NT2/D1 (cell line): ENCODE results near the gene ZNF606.
A peak's percentile ranks its signal among the peaks of the same experiment; 100 is the strongest.

Experiments used
- DNase-seq: peaks from one replicate; pipeline ENCODE4 v3.0.0-alpha.2; 2011; ENCODE audit warnings: low read depth, low spot score
- H3K27me3 ChIP-seq: 2 replicates; pipeline ENCODE4 v1.6.0; 2011; ENCODE audit warnings: mild to moderate bottlenecking; ENCODE audit not compliant: insufficient read length, insufficient read depth
- H3K36me3 ChIP-seq: 2 replicates; pipeline ENCODE4 v1.6.1; 2011; ENCODE audit warnings: mild to moderate bottlenecking, low read length, mixed read lengths; ENCODE audit not compliant: insufficient read depth, insufficient read length
- H3K4me1 ChIP-seq: 2 replicates; pipeline ENCODE4 v1.5.1; 2011; ENCODE audit not compliant: insufficient read depth, insufficient read length
- H3K4me3 ChIP-seq: 2 replicates; pipeline ENCODE4 v1.5.1; 2011; ENCODE audit warnings: low read depth; ENCODE audit not compliant: insufficient read length
- H3K9ac ChIP-seq: 2 replicates; pipeline ENCODE4 v1.6.0; 2011; ENCODE audit warnings: low read depth; ENCODE audit not compliant: insufficient read length
- H3K9me3 ChIP-seq: 2 replicates; pipeline ENCODE4 v1.5.1; 2011; ENCODE audit warnings: mild to moderate bottlenecking, low read length; ENCODE audit not compliant: insufficient read depth
- SUZ12 ChIP-seq: IDR thresholded peaks from 2 replicates; pipeline ENCODE4 v1.6.1; 2011; ENCODE audit not compliant: insufficient read length, insufficient read depth; ENCODE audit errors: extremely low read depth
- YY1 ChIP-seq: IDR thresholded peaks from 2 replicates; pipeline ENCODE4 v1.6.1; 2011; ENCODE audit not compliant: insufficient read length, insufficient read depth
- ZNF274 ChIP-seq: IDR thresholded peaks from 2 replicates; pipeline ENCODE4 v1.6.1; 2011; ENCODE audit warnings: mild to moderate bottlenecking, low read depth, low read length

Gene ZNF606

DNA sequence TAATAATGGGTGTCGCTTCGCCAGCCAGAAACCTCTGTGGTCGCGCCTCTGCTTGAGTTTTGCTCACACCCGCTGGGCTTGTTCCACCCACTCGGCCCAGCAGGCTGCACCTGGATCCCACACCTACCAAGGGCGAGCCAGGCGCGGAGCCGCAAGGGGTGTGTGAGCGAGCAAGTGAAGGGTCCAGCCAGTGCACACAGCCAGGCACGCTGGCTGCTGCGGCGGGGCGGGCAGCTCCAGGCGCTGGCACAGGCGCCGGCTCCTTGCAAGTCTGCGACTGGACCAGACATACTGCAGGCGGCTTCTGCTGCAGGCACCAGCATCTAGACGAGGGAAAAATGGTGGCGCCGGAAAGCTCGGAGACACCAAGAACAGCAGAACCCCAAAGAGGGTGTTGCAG, 53.3 kb downstream of the ZNF606 start:
- peaks cover 13% of the 10 kb centered on the region for H3K36me3 ChIP-seq
- TF ChIP-seq ZNF274 (no peak), YY1 (no peak), SUZ12 (no peak)
- H3K27me3 ChIP-seq: no peaks in the 10 kb centered on the region
- no peaks in the 10 kb centered on the region for H3K9me3 ChIP-seq
- no peaks in the 10 kb centered on the region for H3K4me1 ChIP-seq
- DNase-seq: no peak
- no peak overlapping the region for H3K9ac ChIP-seq
- no peak overlapping the region for H3K4me3 ChIP-seq

DNA sequence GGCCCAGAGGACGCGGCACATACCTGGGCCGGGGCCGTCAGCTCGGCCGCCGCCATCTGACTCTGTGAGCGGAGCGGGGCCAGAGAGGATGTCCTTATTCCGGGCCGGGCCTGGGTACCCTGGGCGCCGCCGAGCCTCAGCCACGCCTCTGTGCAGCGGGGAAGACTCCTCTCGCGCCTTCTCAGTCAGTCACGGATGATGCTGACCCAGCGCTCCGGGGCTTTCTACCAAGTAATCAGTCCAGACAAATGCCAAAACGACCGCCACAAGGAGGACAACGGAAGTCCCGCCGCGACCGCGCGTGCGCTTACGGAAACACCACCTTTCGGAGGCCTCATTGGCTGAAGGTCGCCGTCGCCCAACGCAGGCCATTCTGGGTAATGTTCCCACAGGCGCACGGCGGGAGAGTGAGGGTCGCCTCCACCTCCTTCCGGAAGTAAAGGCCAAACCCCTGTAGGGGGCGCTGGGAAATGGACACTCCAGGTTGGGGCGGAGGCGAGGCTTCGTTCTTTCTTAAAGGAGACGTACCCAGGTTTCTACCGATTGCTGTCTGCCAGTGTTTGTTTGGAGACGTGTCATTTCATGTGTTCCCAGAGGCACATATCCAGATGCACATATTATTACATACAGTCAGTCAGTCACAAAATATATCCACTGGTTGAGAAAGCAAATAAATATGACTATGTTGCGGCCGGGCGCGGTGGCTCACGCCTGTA, 55.0 kb downstream of the ZNF606 start, which contains the start of gene ZNF256:
ZNF256 (minus strand) TSS at position 288 of the 716 bp plus-strand sequence; CDS start at position 56, 232 bp downstream.
- Histone ChIP-seq H3K9ac (peak within 1 kb of the TSS; percentile 93), H3K36me3 (peaks cover 30% of the 10 kb centered on the region), H3K4me3 (peak within 1 kb of the TSS; percentile 98), H3K9me3 (no peaks in the 10 kb centered on the region), H3K27me3 (no peaks in the 10 kb centered on the region), H3K4me1 (no peaks in the 10 kb centered on the region)
- peak; percentile 92 for DNase-seq
- TF ChIP-seq YY1 (no peak), ZNF274 (no peak), SUZ12 (no peak)

DNA sequence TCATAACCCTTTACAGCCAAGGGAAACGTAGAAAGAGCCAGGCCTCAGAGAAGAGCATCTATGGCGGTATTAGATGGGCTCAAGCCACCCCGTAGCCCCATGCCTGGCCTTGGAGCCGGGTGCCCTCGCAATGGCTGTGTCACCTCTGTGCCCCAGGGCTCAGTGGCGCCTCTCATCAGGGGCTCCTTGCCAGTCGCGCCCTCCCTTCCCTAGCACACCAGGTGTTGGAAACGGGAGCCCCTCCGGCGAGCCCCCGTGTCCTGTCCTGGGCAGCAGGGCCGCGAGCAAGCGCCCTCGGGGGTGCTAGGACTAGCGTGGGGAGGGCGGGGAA, 55.6 kb downstream of the ZNF606 start:
- Histone ChIP-seq H3K9me3 (no peaks in the 10 kb centered on the region), H3K4me1 (no peaks in the 10 kb centered on the region), H3K36me3 (peaks cover 36% of the 10 kb centered on the region), H3K9ac (peak overlapping the region; percentile 93), H3K27me3 (no peaks in the 10 kb centered on the region), H3K4me3 (peak overlapping the region; percentile 98)
- no peak for DNase-seq
- no peak for TF ChIP-seq YY1
- no peak for TF ChIP-seq ZNF274
- no peak for TF ChIP-seq SUZ12

DNA sequence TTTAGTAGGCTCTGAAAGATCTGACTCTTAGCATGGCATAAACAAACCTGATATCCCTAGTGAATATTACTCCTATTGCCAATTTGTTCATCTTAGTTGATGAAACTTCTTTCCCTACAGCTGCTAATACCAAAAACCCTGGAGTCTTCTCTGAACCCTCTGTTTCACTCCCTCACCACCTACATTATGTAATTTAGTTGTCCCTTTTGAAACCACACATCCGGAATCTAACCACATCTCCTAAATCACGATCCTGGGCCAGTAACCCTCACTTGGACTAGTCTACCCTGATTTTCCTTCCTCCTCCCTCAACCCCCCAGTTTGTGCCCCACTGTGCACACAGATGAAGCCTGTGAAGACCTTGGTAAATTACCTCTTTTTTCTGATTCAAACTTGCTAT, 56.3 kb downstream of the ZNF606 start:
- TF ChIP-seq YY1 (no peak), ZNF274 (no peak), SUZ12 (no peak)
- peak overlapping the region; percentile 93 for H3K9ac ChIP-seq
- DNase-seq: no peak
- peaks cover 43% of the 10 kb centered on the region for H3K36me3 ChIP-seq
- no peaks in the 10 kb centered on the region for H3K4me1 ChIP-seq
- no peaks in the 10 kb centered on the region for H3K27me3 ChIP-seq
- H3K4me3 ChIP-seq: peak overlapping the region; percentile 98
- H3K9me3 ChIP-seq: no peaks in the 10 kb centered on the region

DNA sequence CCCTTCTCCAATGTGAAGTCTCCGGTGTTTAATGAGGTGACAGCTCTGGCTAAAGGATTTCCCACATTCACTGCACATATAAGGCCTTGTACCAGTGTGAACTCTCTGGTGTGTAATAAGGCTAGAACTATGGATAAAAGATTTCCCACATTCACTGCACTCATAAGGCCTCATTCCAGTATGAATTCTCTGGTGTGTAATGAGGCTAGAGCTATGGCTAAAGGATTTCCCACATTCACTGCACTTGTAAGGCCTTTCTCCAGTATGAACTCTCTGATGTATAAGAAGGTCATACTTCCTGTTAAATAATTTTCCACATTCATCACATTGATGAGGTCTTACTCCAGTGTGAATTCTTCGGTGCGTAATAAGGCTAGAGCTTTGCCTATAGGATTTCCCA, 61.0 kb downstream of the ZNF606 start:
- TF ChIP-seq ZNF274 (no peak), SUZ12 (no peak), YY1 (no peak)
- H3K36me3 ChIP-seq: peaks cover 59% of the 10 kb centered on the region
- no peak overlapping the region for H3K4me3 ChIP-seq

DNA sequence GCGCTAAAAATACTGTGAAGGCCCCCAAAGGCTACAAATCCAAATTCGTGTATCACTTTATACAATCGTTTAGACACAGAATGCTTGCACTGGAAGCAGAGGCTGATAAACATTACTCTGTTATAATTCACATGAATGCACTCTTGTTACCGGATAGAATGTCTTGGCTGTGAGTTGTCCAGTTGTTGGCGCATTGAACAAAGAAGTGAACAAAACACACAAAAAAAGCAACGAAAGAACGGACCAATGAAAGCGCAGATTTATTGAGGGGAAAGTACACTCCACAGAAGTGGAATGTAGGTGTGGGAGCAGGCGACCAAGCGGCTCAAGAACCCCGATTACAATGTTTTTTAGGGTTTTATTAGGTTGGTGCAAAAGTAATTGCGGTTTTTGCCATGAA, 66.9 kb downstream of the ZNF606 start:
- TF ChIP-seq SUZ12 (no peak), ZNF274 (no peak), YY1 (no peak)
- no peaks in the 10 kb centered on the region for H3K4me1 ChIP-seq
- no peaks in the 10 kb centered on the region for H3K9me3 ChIP-seq
- DNase-seq: no peak
- H3K9ac ChIP-seq: no peak overlapping the region
- no peaks in the 10 kb centered on the region for H3K27me3 ChIP-seq
- H3K4me3 ChIP-seq: no peak overlapping the region
- peaks cover 38% of the 10 kb centered on the region for H3K36me3 ChIP-seq

More for the DNA sequence above, 61.0 kb downstream of the ZNF606 start:
- Histone ChIP-seq H3K9ac (no peak overlapping the region), H3K27me3 (no peaks in the 10 kb centered on the region), H3K9me3 (no peaks in the 10 kb centered on the region), H3K4me1 (no peaks in the 10 kb centered on the region)
- DNase-seq: no peak

DNA sequence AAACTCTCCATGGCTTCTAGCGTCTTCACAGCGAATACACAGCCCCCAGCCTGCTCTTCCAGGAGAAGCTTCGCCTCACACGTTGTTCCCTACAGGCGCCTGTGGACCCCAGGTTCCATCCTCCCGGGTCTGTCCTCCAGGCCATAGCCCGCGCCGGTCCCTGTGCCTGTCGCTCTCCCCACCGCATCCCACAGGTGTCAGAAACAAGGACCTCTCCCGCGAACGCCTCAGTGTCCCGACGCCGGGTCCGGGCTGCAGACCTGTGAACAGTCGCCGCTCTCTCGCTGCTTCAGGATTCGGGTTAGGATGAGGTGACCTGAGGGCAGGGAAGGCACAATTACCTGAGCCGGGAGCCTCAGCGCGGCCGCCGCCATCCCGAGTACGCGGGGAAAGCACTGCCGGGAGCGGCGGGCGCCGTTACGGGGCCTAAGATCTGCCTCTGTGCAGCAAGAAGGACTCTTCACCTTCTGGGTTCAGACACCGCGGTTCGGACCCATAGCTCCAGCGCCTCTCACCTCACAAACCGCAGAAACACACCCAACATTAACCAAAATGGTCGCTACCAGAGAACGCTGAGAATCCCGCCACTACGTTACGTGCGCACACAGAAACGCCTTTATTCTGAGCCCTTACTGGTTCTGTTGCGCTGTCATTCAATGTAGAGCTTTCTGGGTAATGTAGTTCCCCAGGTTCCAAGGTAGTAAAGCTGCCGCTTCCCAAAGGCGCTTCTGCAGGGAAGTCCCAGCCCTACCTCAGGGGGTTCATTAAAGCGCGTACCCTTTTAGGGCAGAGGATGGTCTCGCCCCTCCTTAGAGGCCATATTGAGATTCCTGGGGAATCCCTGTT, 67.6 kb downstream of the ZNF606 start, which contains the start of gene ZNF418:
ZNF418 (minus strand) TSS at position 583 of the 846 bp plus-strand sequence. CDS start 1,580 bp downstream, outside the sequence.
- Histone ChIP-seq H3K9me3 (0 out of 2 replicates have a peak, but pooled peaks cover 4% of the 10 kb centered on the region), H3K4me3 (peak within 1 kb of the TSS; percentile 89), H3K27me3 (no peaks in the 10 kb centered on the region), H3K9ac (peak within 1 kb of the TSS; percentile 93), H3K36me3 (peaks cover 41% of the 10 kb centered on the region), H3K4me1 (no peaks in the 10 kb centered on the region)
- no peak for TF ChIP-seq SUZ12
- no peak for TF ChIP-seq ZNF274
- peak; percentile 50 for TF ChIP-seq YY1
- DNase-seq: peak; percentile 77
